KOPT-K1 (cell line): ENCODE data around the gene NR2C2AP.

Experiments
- H3K27ac ChIP-seq: fragments of 200-600 bp; sonication (generic); 2 replicates; pipeline ENCODE4 v1.5.1; 2016; ENCODE audit warnings: antibody characterized with exemption, mild to moderate bottlenecking, low read depth, low read length; ENCODE audit not compliant: poor library complexity, severe bottlenecking
- H3K36me3 ChIP-seq: fragments of 200-600 bp; sonication (generic); 2 replicates; pipeline ENCODE4 v1.5.1; 2017; ENCODE audit warnings: antibody characterized with exemption, mild to moderate bottlenecking, low read length, moderate library complexity; ENCODE audit not compliant: insufficient read depth
- H3K9me3 ChIP-seq: fragments of 200-600 bp; sonication (generic); 2 replicates; pipeline ENCODE4 v1.5.1; 2017; ENCODE audit warnings: antibody characterized with exemption, low read length, mild to moderate bottlenecking; ENCODE audit not compliant: insufficient read depth, poor library complexity, severe bottlenecking

Gene NR2C2AP

DNA sequence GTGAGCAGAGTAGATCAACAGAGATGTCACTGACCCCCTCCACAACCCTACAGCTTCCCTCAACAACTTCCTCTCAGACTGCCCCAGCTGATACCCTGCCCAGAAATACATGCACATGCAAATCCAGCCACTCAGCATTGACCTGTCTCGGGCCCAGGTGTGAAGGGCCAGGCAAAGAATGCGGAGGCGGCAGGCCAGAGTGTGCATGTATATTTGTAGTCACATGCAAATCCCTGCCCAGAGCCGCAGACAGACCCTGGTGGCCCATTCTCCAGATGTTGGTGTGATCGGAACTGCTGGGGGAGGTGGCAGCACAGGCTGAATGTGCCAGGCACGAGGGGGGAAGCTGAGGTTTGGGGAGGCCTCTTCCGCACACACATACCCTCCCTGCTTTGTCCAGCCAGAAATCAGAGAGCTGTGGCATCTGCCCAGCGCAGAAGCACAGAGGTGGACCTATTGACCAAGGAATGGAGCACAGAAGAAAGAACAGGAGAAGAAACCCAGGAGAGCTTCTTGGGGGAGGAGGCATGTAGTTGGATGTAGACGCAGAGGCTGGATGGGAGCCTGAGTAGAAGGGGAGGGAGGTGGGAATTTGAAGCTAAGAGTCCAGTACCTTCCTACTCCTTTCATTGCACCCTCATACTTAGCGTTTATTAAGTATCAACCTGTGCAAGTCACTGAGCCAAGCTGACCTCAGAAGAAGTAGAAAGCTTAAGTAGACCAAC, 47.6 kb downstream of the NR2C2AP start:
- Histone ChIP-seq H3K9me3 (no peaks in the 10 kb centered on the region), H3K36me3 (no peaks in the 10 kb centered on the region), H3K27ac (no peak overlapping the region)

DNA sequence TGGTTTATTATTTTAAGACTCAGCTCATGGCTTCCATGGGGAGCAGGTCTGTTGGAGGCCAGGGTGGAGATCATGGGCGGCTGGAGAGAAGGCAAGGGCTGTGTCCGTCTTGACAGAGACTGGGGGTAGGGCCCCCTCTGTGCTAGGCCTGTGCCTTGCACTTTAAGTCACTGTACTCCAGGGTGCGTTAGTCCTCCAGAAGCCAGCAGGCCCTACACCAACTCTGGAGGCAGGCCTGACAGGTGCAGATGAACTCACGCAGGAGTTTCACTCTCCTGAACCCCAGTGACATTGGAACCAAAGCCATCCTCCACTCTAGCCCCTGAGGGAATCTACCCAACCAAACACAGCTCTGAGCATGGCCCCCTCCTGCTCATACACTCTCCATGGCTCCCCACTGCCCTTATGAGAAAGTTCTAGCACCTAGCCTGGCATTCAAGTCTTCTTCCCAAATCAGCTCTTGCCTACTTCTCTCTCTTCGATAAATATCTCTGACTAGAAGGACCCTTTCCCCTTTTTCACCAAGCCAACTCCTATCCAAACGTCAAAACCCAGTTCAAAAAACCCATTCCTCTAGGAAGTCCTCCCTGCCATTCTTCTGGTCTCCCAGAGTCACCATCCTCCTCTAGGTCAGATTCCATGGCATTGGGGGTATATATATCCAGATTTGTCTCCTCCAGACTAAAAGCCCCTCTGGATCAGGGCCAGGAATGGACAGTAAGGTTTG, 48.3 kb downstream of the NR2C2AP start:
- H3K36me3 ChIP-seq, result no peaks in the 10 kb centered on the region
- no peaks in the 10 kb centered on the region for H3K9me3 ChIP-seq
- H3K27ac ChIP-seq, result no peak overlapping the region

DNA sequence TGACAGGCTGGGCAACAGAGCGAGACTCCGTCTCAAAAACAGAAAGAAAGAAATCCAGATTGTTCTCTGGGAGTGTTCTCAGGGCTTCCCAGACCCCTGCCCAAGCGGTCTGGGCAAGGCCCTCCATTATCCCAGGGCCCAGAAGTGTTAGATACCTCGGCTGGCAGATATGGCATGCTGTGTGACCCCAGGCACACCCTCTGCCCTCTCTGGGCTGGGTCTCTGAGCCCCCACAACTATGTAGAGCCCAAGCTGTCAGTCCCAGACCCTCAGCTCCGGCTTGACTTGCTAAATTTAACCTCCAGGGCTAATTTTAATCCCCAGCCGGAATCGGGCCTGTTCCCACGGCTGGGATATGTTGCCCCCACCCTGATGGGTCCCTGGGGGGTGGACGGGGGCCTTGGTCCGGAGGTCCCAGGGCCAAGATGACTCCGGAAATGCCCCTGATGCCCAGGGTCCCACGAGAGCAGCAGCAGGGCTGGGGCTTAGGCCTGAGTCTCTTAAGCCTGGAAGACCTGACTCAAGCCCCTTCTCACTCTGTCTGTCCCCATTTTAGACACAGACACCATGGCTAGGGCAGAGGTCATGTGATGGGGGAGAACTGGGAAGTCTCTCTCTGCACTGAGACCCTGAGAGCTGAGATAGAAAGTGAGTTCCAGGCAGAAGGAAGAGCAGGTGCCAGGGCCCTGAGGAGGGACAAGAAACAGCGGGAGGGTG, 50.4 kb downstream of the NR2C2AP start:
- H3K9me3 ChIP-seq, result no peaks in the 10 kb centered on the region
- H3K27ac ChIP-seq, result no peak overlapping the region
- H3K36me3 ChIP-seq, result peaks cover 2% of the 10 kb centered on the region; the same call in 1 of the 2 replicates

DNA sequence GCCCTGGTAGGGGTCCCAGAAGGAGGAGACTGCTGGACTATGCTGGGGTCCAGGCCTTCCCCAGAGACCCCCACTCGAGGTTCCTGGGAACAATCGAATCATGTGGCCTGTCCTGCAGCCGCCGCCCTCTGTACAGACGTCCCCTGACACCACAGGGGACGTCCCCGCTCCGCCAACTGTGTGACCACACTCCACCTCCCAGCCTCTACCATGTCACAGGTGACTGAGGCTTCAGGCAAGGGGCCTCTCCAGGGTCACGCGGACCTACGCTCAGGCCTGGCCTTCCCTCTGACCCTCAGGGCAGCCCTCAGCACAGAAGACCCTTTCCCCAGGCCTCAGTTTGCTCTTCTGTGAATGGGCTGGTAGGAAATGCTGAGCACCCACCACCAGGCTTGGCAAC, 51.8 kb downstream of the NR2C2AP start:
- no peaks in the 10 kb centered on the region for H3K9me3 ChIP-seq
- H3K27ac ChIP-seq, result no peak overlapping the region
- peaks cover 15% of the 10 kb centered on the region; the same call in 1 of the 2 replicates for H3K36me3 ChIP-seq
